GM12878 (cell line): Measurements from ENCODE around the gene HCFC1. TPM values are rescaled to one million over a fixed set of nuclear protein-coding genes. Genes with fewer than 3 reads are reported as not detected.

Experiments used
- ATAC-seq: fragments of 200-7000 bp; cut with Tn5 transposase; 3 replicates; pipeline ENCODE4 v1.9.1; 2020; ENCODE audit warnings: mild to moderate bottlenecking, moderate library complexity
- BruUV-seq: library from RNA; stranded (reverse); fragments of 400-500 nt; replicated peaks from 2 replicates; lab custom pipeline; 2021; lab: Mats Ljungman, UMichigan
- CTCF ChIA-PET: fragments of 300-600 bp; sonication (Branson Sonifier 250); formaldehyde crosslinking; extraction: SDS; loops from one replicate; lab custom pipeline; 2021; ENCODE audit warnings: inconsistent platforms; lab: Yijun Ruan, JAX
- POLR2A ChIA-PET: fragments of 350-600 bp; formaldehyde crosslinking; extraction: SDS; loops from one replicate; lab custom pipeline; 2021; ENCODE audit warnings: inconsistent platforms; lab: Charles Lee
- RAD21 ChIA-PET: fragments of 300-600 bp; sonication (Branson Sonifier 250); formaldehyde crosslinking; loops from one replicate; lab custom pipeline; 2023; ENCODE audit warnings: antibody characterized with exemption; ENCODE audit not compliant: unreplicated experiment; lab: Charles Lee
- SMC1A ChIA-PET: fragments of 300-600 bp; sonication (Branson Sonifier 250); formaldehyde crosslinking; loops from one replicate; lab custom pipeline; 2023; ENCODE audit not compliant: unreplicated experiment, uncharacterized antibody; lab: Charles Lee
- DNase-seq: peaks from one replicate; pipeline ENCODE4 v3.0.0-alpha.2; 2011; ENCODE audit warnings: low read depth, low spot score
- FAIRE-seq: peaks from 3 replicates; lab custom pipeline; 2011; peaks lifted over from hg19 to GRCh38; lab: Jason Lieb, UNC
- H2AFZ ChIP-seq: 2 replicates; pipeline ENCODE4 v1.6.0; 2011; ENCODE audit warnings: low read depth, low read length, control low read depth; ENCODE audit not compliant: control insufficient read depth
- H3K27ac ChIP-seq: 2 replicates; pipeline ENCODE4 v1.5.1; 2011; ENCODE audit warnings: control low read depth; ENCODE audit not compliant: control insufficient read depth, insufficient read depth
- H3K27me3 ChIP-seq, 2 experiments: replicated peaks in 1 of 2; 2 replicates each; pipeline versions ENCODE4 v1.6.0 to v1.6.1; 2011; ENCODE audit warnings: low read length in 1 of 2; ENCODE audit not compliant: control insufficient read depth in 2 of 2, insufficient read depth in 2 of 2
- H3K36me3 ChIP-seq, 2 experiments: 2 replicates each; pipeline ENCODE4 v1.5.1; 2011; ENCODE audit warnings: low read length in 1 of 2; ENCODE audit not compliant: control insufficient read depth in 2 of 2, insufficient read depth in 2 of 2
- H3K4me1 ChIP-seq: 2 replicates; pipeline ENCODE4 v1.6.1; 2011; ENCODE audit warnings: mild to moderate bottlenecking, low read length, moderate library complexity, mixed read lengths; ENCODE audit not compliant: control insufficient read depth, insufficient read depth
- H3K4me2 ChIP-seq: 2 replicates; pipeline ENCODE4 v1.6.0; 2011; ENCODE audit warnings: control low read depth; ENCODE audit not compliant: control insufficient read depth, insufficient read depth
- H3K4me3 ChIP-seq: fragments of 200-600 bp; sonication (generic); 2 replicates; pipeline ENCODE4 v1.5.1; 2016
- H3K79me2 ChIP-seq: 2 replicates; pipeline ENCODE4 v1.6.0; 2011; ENCODE audit warnings: low read length; ENCODE audit not compliant: control insufficient read depth, insufficient read depth
- H3K9ac ChIP-seq: 2 replicates; pipeline ENCODE4 v1.8.0; 2011; ENCODE audit warnings: low read length, control low read depth, mixed read lengths; ENCODE audit not compliant: control insufficient read depth, insufficient read depth
- H3K9me3 ChIP-seq: replicated peaks from 3 replicates; pipeline ENCODE4 v1.5.1; 2011; ENCODE audit warnings: mild to moderate bottlenecking, low read length; ENCODE audit not compliant: control insufficient read depth, insufficient read depth
- H4K20me1 ChIP-seq: 2 replicates; pipeline ENCODE4 v1.6.0; 2011; ENCODE audit not compliant: control insufficient read depth, insufficient read depth
- CBX5 ChIP-seq: sonication (generic); IDR thresholded peaks from 2 replicates; pipeline ENCODE4 v1.6.1; 2016; ENCODE audit warnings: low read depth, moderate library complexity, mild to moderate bottlenecking, inconsistent platforms
- KAT2A ChIP-seq: conservative IDR thresholded peaks from 2 replicates; pipeline ENCODE4 v1.6.1; 2011; ENCODE audit warnings: low read depth, low read length; ENCODE audit not compliant: control insufficient read depth
- POLR2A ChIP-seq: IDR thresholded peaks from 2 replicates; pipeline ENCODE4 v1.6.1; 2011; ENCODE audit warnings: low read depth, mild to moderate bottlenecking, low read length
- POU2F2 ChIP-seq: IDR thresholded peaks from 3 replicates; pipeline ENCODE4 v1.6.1; 2011; ENCODE audit warnings: low read depth, mild to moderate bottlenecking, low read length, borderline replicate concordance
- TBL1XR1 ChIP-seq: IDR thresholded peaks from 2 replicates; pipeline ENCODE4 v1.6.1; 2012; ENCODE audit warnings: low read depth, low read length, improper control_type of control experiment
- WGBS: methylation state at CpG from one replicate; pipeline ENCODE4 v1.1.6; 2016; ENCODE audit warnings: low lambda C conversion rate; ENCODE audit not compliant: insufficient replicate concordance, insufficient coverage; ENCODE audit errors: missing lambda C conversion rate; 5-methylcytosine and 5-hydroxymethylcytosine counted together
- in situ Hi-C: fragments of 300-500 bp; cut with MboI; formaldehyde crosslinking; loops from 9 replicates; pipeline ENCODE4 v1.14.3; 2018; ENCODE audit warnings: mixed read lengths
- intact Hi-C: fragments of 100-400 bp; cut with micrococcal nuclease; formaldehyde crosslinking; loops from one replicate; pipeline ENCODE4 v1.14.2; 2022; ENCODE audit not compliant: unreplicated experiment
- polyA plus RNA-seq, 11 experiments: library from polyadenylated mRNA; depleted of rRNA in 4 of 11; unstranded in 6 of 11; stranded (reverse) in 5 of 11; fragments of >200 nt; fragmentation: Nextera tagmentation in 4 of 11; fragmentation: Illumina TruSeq in 1 of 11; extraction: Ambion mirVana in 4 of 11; extraction: Trizol in 1 of 11; gene quantifications; 1 replicate in 1 of 11; 2 replicates in 10 of 11; pipeline versions ENCODE4 v1.2.1 to v1.2.3, GENCODE V29; 2011 to 2016; ENCODE audit warnings: inconsistent platforms in 2 of 11, missing spikeins in 2 of 11, low read depth in 1 of 11
- total RNA-seq, 4 experiments: library from RNA; depleted of rRNA in 3 of 4; stranded (reverse); fragments of >200 nt in 3 of 4; fragmentation: Illumina TruSeq in 1 of 4; extraction: Trizol in 1 of 4; gene quantifications; 2 replicates each; pipeline versions ENCODE4 v1.2.1 to v1.2.3, GENCODE V29; 2013 to 2021
- TF ChIP-seq, protein P1 (sequence below): IDR thresholded peaks from 2 replicates; pipeline ENCODE4 v1.6.1; 2012; ENCODE audit warnings: improper control_type of control experiment, low read depth, low read length; ENCODE audit not compliant: insufficient replicate concordance

The HCFC1 gene
- total and polyA plus RNA-seq, 10 of the 15 experiments (the other 5 are each of a cell fraction or from before 2014, with no cell fraction given) = 3.9 to 92.7 (median 23.5) TPM

DNA sequence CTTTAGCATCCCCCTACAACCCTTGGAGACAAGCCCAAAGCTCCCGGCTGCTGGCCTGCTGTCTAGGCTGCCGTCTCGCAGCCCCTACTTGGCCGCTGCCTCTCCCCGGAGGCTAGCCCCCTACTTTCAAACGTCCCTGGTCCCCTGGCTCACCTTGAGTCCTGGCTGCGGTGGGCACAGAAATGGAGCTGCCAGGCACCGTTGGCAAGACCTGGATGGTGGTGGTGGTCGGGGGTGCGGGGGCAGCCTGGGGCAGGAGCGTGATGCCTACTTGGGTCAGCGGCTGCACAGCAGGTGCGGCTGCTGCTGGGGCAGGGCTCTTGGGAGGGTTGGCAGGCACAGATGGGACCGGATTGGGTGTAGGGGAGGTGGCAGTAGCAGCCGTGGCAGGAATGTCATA, 12.0 kb downstream of the HCFC1 start:
- intact Hi-C loops = no loop called here
- no TSS peak for BruUV-seq

DNA sequence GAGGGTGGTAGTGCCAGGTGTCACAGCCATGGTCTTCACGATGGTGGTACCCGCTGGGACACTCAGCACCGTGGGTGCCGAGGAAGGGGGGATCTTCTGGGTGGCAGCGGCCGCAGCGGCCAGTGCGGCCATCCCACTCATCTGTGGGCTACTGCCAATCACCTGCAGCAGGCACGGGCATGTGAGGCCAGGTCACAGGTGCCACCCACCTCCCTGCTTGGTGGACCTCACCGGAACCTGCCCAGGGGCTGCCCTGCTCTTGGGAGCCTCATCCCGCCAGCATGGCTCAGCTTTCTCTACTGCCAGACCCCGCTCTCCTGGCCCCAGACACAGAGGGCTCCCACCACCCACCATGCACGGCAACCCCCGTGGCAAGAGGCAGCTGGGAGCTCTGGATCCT, 13.0 kb downstream of the HCFC1 start:
- SMC1A ChIA-PET = no interaction called here
- no TSS peak for BruUV-seq
- CTCF ChIA-PET = no interaction called here
- H3K27me3 ChIP-seq = no peaks in the 10 kb centered on the region
- intact Hi-C loops (no loop called here), in situ Hi-C loops (no loop called here)
- no peak overlapping the region for H2AFZ ChIP-seq
- FAIRE-seq (no peak), ATAC-seq (no peak), DNase-seq (no peak)
- no peak overlapping the region for H3K9ac ChIP-seq
- RAD21 ChIA-PET = no interaction called here
- H3K27ac ChIP-seq = no peak overlapping the region
- no peak for TF ChIP-seq TBL1XR1
- no peak for TF ChIP-seq KAT2A
- 0 out of 2 replicates have a peak, but pooled peaks have one; percentile 4 for TF ChIP-seq POLR2A
- TF ChIP-seq POU2F2 = no peak
- TF ChIP-seq, protein P1, sequence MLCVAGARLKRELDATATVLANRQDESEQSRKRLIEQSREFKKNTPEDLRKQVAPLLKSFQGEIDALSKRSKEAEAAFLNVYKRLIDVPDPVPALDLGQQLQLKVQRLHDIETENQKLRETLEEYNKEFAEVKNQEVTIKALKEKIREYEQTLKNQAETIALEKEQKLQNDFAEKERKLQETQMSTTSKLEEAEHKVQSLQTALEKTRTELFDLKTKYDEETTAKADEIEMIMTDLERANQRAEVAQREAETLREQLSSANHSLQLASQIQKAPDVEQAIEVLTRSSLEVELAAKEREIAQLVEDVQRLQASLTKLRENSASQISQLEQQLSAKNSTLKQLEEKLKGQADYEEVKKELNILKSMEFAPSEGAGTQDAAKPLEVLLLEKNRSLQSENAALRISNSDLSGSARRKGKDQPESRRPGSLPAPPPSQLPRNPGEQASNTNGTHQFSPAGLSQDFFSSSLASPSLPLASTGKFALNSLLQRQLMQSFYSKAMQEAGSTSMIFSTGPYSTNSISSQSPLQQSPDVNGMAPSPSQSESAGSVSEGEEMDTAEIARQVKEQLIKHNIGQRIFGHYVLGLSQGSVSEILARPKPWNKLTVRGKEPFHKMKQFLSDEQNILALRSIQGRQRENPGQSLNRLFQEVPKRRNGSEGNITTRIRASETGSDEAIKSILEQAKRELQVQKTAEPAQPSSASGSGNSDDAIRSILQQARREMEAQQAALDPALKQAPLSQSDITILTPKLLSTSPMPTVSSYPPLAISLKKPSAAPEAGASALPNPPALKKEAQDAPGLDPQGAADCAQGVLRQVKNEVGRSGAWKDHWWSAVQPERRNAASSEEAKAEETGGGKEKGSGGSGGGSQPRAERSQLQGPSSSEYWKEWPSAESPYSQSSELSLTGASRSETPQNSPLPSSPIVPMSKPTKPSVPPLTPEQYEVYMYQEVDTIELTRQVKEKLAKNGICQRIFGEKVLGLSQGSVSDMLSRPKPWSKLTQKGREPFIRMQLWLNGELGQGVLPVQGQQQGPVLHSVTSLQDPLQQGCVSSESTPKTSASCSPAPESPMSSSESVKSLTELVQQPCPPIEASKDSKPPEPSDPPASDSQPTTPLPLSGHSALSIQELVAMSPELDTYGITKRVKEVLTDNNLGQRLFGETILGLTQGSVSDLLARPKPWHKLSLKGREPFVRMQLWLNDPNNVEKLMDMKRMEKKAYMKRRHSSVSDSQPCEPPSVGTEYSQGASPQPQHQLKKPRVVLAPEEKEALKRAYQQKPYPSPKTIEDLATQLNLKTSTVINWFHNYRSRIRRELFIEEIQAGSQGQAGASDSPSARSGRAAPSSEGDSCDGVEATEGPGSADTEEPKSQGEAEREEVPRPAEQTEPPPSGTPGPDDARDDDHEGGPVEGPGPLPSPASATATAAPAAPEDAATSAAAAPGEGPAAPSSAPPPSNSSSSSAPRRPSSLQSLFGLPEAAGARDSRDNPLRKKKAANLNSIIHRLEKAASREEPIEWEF = no peak
- H3K4me1 ChIP-seq = no peaks in the 10 kb centered on the region
- H4K20me1 ChIP-seq = no peaks in the 10 kb centered on the region
- H3K9me3 ChIP-seq = no peaks in the 10 kb centered on the region
- POLR2A ChIA-PET = no interaction called here
- H3K36me3 ChIP-seq = peaks cover 14 to 81% of the 10 kb centered on the region in 2 experiments
- 98% methylated on average over 14 of the region's 14 CpGs for WGBS
- H3K4me2 ChIP-seq = no peak overlapping the region
- no peak overlapping the region for H3K4me3 ChIP-seq
- H3K79me2 ChIP-seq = no peaks in the 10 kb centered on the region

More for the DNA sequence above, 12.0 kb downstream of the HCFC1 start:
- H3K4me2 ChIP-seq = no peak overlapping the region
- no peaks in the 10 kb centered on the region for H3K27me3 ChIP-seq
- H3K9ac ChIP-seq = no peak overlapping the region
- DNase-seq (no peak), FAIRE-seq (no peak), ATAC-seq (no peak)
- H3K27ac ChIP-seq = no peak overlapping the region
- H3K36me3 ChIP-seq = peaks cover 17 to 73% of the 10 kb centered on the region in 2 experiments
- no peaks in the 10 kb centered on the region for H3K9me3 ChIP-seq
- ChIA-PET RAD21 (no interaction called here), SMC1A (no interaction called here), POLR2A (no interaction called here), CTCF (interaction anchor here (0.7 kb wide), 1 partner anchor 31 kb away, joined by 3 read pairs; no protein-coding TSS in a partner anchor)
- in situ Hi-C loops = loop anchor here (5.0 to 10.0 kb wide), 2 partner anchors 197 to 1005 kb away; partner anchors contain the start of gene PLXNB3
- H3K4me1 ChIP-seq = no peaks in the 10 kb centered on the region
- TF ChIP-seq CBX5 = no peak
- H3K79me2 ChIP-seq = peaks cover 4% of the 10 kb centered on the region
- no peak overlapping the region for H3K4me3 ChIP-seq
- WGBS = 97% methylated on average over 15 of the region's 15 CpGs
- H4K20me1 ChIP-seq = no peaks in the 10 kb centered on the region
- no peak overlapping the region for H2AFZ ChIP-seq
